GM10847 (cell line): ENCODE measurements around the gene DPP3.
A peak's percentile ranks its signal among the peaks of the same experiment; 100 is the strongest.

ENCODE experiments used
- POLR2A ChIP-seq: IDR thresholded peaks from 2 replicates; pipeline ENCODE4 v1.6.1; 2011; ENCODE audit not compliant: insufficient read length; ENCODE audit errors: extremely low read depth

The DPP3 gene

DNA sequence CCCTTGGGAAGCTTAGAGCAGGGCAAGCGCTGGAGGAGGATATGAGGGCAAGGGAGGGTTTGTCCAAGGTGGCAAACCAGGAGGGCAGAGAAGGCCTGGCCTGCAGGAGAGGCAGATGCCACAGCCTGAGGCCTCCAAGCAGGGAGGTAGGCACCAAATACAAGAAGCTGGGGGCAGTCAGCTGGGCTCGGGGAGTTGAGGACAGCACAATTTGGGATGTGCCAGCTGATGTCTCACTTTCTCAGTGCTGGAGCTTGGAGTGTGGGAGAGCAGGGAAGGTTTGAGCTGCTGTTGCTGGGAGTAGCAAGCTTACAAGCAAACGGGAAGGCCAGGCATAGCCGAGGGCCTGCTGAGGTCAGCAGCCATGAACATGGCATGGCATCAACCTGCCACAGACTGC lies 61.7 kb downstream of the DPP3 start:
- TF ChIP-seq POLR2A, result no peak

DNA sequence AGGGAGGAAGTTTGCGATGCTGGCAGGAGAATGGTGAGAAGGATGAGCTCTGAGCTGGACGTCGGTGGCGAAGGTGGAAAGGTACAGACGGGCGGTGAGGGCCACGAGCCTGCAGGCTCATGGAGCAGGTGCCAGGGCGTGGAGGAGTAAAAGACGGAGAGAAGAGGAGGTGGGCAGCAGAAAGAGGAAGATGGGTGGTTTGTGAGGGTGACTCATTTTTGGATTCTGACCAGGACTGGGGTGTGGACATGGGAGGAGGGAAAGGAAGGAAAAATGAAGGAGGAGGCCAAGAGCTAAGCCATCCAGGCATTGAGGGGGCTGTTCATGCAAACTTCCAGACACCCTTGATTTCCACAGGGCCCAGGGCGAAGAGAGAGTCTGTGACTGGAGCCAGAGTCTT lies 62.1 kb downstream of the DPP3 start:
- no peak for TF ChIP-seq POLR2A

DNA sequence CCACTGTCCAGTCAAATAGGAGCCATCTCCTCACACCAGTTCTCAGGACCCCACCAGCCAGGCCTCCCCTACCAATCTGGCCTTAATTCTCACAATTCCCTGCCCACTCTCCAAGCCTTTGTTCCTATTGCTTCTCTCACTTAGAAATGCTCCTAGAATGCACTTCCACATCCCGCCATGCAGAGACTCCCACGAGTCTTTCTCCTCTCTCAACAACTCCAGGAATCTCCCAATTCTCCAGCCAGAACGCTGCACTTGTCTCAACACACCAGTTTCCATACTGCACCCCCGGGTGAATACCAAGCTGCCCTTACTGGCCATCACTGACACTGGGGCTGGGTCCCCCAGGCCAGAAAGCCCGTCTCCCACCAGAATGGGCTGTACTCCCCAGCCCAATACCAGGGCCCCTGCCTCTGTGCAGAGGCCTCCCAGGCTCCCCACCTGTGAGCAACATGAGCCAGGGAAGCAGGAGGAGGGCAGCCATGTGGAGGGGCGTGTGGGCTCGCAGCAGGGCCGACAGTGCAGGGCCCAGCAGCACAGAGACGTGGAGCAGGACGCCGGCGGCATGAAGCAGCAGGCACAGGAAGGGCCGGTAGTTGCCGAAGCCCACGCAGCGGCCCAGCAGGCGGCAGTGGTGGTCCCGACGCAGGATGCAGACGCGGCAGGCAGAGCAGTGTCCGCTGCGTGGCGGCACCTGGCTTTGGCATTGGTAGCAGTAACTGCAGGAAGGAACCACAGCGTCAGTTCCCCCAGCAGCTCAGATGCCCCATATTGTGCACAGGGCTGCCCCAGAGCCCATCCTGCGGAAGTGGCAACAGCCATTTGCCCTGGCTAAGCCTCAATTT lies 63.3 kb downstream of the DPP3 start:
- TF ChIP-seq POLR2A, result no peak

DNA sequence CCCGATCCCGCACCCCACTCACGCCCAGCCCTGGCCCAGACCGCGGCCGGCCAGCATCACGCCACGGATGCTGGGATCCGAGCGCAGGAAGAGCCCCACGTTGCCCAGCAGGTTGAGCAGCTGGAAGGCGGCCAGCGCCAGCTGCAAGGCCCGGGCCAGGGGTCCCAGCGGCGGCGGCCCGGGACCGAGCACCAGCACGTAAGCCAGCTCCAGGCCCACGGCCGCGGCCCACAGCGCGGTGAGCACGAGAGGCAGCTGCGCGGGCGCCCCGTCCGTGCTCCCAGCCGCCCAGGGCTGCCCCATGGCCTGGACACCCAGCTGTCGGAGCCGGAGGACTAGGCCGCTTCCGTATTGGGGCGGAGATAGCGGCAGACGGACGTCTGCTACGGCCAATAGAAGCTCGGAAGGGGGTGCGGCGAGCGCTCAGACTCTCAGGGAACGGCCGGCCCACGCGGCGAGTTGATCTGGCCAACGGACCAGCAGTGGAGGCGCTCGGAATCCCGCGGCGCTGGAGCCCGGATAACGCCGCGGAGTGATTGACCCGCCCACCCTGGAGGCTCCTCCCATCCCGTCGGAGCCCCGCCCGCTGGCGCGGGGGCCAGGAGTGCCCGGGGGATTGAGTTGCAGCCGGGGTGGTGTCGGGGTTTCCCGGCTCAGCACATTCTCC lies 65.6 kb downstream of the DPP3 start, which contains the start of gene ZDHHC24:
ZDHHC24 (minus strand) TSS at position 348 of the 667 bp plus-strand sequence; CDS start at position 303, 45 bp downstream.
- TF ChIP-seq POLR2A, result peak; percentile 71

DNA sequence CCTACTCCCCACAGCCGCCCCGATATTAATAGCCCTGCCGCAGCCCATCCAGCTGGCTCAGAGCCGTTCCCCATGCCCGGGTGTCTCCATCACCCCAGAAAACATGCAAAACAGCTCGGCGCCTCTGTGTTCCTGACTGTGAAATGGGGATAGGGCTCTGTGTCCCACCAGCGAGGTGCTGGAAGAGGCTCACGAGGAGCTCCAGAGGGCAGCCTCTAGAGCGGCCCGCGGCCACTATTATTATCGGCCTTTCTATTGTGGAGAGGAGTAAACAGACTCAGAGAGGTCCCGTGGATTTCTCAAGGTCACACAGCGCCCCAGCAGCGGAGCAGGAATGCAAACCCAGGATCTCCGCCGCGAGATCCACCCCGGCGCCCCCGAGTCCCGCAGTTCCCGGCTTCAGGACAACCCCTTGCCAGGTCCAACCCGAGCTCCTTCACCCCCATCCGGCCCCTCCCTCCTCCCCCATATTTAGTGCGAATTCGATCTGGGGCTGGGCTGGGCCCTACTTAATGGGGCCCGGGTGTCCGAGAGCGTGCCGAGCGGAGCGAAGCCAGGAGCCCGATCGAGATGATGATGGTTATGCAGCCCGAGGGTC lies 66.2 kb downstream of the DPP3 start, which contains the start of gene ACTN3:
ACTN3 (plus strand) TSS at position 536 of the 598 bp plus-strand sequence; CDS start at position 571, 35 bp downstream.
- TF ChIP-seq POLR2A, result no peak

DNA sequence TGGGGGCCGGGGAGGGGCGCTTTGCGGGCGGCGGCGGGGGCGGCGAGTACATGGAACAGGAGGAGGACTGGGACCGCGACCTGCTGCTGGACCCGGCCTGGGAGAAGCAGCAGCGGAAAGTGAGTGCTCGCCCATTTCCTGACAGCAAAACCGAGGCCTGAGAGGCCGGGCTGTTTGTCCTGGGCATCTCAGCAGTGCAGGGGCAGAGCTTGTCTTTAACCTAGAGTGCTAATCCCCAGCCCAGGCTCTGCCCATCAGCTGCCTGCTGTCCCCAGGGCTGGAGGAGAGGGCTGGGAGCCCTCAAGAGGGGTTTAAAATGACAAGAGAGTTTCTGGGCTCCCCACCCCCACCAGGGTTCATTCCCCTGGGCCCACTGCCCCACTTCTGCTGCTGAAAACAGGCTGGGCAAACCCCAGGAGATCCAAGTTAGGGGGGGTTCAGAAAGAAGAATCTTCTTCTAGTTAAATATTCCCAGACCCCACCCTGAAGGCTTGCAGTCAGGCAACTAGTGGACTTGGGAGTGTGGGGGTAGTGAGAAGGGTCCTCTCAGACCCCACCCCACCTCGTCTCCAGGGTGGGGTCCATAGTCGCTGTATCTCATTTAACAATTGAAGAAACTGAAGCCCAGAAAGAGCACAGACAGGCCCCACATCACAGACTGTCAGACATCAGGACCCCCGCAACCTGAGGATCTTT lies 66.9 kb downstream of the DPP3 start:
- no peak for TF ChIP-seq POLR2A

DNA sequence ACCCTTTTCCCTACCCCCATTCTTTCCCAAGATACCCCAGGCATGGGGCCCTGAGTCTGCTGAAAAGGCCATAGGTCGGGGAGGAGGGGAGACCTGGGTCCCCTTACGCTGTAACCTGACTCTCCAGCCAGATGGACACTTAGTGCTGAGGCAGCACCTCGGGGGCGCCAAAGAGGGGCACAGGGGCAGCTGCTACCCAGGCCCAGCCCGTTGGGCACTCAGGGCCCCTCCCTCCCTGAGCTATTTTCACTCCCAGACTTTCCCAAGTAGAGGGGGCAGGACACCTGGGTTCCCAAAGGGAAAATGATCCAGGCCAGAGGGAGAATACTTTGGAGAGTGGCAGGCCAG lies 67.4 kb downstream of the DPP3 start:
- TF ChIP-seq POLR2A, result no peak

DNA sequence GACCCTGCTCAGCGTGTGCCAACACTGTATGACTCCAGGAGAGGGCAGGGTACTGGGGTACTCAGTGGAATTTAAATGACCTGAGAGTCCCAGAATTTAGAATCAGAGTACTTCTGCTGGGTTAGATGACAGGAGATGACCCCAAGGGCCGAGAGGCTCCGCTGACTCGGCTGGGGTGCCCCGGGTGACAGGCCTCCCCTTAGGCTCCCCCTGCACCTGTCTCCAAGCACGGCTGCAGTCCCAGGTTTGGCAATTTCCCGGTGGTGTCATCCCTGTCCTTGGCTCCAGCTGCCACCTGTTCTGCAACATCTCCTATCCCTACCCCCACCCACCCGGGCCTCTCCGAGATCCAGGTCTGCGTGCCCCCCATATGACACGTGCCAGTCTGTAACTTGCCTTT lies 67.8 kb downstream of the DPP3 start:
- no peak for TF ChIP-seq POLR2A

DNA sequence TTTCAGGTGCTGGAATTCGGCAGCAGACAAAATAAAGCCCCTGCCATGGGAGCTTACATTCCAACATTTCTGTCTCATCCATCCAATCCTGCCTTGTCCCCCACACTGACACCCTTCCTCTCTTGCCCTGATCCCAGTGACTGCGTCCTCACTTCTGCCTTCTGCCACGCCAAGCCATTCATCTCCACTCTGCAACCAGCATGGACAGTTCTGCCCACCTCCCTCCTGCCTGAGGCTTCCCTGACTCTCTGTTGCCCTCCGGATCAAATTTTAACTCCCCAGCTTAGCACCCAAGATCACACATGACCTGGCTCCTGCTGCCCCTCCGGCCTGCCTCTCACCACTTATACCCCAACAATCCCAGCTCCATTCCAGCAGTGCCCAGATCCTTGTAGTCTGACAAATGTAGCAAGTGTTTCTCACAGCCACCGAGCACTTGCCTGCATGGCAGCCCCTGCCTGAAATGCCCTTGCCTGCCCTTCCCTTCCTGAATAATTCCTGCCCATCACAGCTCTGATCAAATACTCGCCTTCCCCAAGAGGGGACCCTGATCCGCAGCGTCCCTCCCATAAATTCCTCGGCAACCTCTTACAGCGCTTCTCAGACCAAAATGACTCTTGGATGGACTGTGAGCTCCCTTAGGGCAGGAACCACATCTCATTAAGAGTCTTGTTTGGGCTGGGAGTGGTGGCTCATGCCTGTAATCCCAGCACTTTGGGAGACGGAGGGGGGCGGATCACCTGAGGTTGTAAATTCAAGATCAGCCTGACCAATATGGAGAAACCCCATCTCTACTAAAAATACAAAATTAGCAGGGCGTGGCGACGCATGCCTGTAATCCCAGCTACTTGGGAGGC lies 68.8 kb downstream of the DPP3 start:
- no peak for TF ChIP-seq POLR2A

DNA sequence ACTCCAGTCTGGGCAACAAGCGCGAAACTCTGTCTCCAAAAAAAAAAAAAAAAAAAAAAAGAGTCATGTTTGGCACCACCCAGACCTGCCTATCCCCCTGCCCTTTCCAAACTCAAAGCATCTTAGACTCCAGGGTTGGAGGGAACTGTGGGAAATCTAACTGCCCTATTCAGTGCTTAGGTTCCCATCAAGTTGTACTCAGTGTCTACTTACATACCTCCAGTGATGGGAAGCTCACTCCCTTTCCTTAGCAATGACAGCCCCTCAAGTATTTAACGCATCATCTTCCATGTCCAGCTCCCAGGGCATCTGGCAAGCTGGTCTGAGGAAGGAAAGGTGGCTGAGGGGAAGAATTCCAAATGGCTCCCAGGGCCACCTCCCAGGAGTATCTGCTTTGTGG lies 69.5 kb downstream of the DPP3 start:
- no peak for TF ChIP-seq POLR2A

DNA sequence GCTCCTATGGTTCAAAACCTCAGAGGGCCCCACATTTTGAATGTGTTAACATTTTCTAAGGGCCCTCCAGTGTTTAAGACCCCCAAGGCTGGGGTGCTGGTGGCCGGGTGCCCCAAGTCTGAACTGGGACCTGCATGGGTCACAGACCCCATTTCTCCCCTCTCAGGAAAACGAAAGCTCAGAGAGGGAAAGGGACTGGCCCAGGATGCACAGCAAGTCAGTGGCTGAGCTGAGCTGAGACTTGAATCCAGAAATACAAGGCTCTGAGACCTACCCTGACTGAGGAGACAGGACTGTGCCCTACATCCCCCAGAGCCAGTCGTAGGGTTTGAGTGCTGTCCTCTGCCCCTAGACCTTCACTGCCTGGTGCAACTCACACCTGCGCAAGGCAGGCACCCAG lies 70.7 kb downstream of the DPP3 start:
- TF ChIP-seq POLR2A, result no peak

DNA sequence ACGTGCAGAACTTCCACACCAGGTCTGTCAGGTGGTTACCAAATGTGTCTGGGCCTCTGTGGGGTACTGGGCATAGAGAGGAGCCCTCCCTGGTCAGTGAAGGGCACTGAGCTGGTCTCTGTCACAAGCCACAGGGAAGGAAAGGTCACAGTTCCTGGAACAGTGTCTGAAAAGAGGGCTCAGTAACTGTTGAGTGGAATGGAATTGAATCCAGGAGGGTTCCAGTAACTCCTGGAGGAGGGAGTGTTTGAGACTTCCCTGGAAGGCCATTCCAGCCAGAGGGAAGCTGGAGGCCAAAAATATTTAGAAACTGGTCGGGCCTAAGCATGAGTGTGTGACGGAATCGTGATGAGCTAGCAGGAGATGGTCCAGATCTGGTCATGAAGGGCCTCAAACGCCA lies 74.4 kb downstream of the DPP3 start:
- no peak for TF ChIP-seq POLR2A

DNA sequence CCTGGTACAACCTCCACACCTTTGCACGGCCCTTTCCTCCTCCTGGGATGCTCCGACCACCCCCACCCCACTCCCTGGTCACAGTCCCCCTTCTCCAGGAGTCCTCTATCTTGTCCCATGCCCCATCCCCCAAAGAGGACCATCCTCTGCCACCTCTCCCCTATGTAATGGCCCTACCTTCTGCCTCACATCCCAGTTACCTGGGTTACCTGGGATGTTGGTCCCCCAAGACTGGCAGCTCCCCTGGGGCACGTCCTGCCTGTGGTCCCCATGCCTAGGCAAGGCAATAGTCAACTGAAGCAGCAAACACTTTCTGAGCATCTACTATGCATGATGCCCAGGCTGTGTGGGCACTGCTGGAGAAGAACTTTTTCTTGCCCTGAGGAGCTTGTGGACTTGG lies 75.2 kb downstream of the DPP3 start:
- no peak for TF ChIP-seq POLR2A

DNA sequence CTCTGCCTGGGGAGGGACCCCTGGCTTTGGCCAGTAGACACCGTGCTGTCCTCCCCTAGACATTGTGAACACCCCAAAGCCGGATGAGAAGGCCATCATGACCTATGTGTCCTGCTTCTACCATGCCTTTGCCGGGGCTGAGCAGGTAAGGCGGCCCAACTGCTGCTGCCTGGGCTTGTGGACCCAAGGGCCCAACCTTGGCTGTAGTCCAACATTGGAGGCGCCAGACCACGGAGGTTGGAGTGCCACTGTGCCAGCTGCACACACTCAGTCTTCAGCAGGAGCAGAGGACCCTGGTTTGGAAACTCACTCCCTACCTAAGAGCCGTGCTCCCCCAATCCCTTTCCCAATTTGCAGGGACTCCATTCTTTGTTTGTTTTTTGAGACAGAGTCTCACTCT lies 75.9 kb downstream of the DPP3 start:
- no peak for TF ChIP-seq POLR2A
